ENCODE results near the gene EXOSC7.

GRCh38 chr3:45060165-45060892 is 84.3 kb downstream of the EXOSC7 start:
- TF ChIP-seq POLR2A (IDR thresholded peaks at IDR 0.05) (no peak), CTCF (IDR thresholded peaks at IDR 0.05 in 4 of 5, conservative IDR thresholded peaks at IDR 0.05 in 1 of 5) (no peak)
